HepG2 (cell line): ENCODE measurements around the gene VCAN. TPM values are rescaled to one million over a fixed set of nuclear protein-coding genes. Genes with fewer than 3 reads are reported as not detected.

Source experiments
- ATAC-seq: fragments of 200-7000 bp; cut with Tn5 transposase; 3 replicates; pipeline ENCODE4 v1.9.1; 2020; ENCODE audit warnings: mild to moderate bottlenecking, moderate library complexity
- BruUV-seq: library from RNA; stranded (reverse); fragments of 400-500 nt; replicated peaks from 2 replicates; lab custom pipeline; 2021; lab: Mats Ljungman, UMichigan
- CTCF ChIA-PET: fragments of 300-600 bp; formaldehyde crosslinking; extraction: SDS; loops from one replicate; lab custom pipeline; 2021; ENCODE audit warnings: low total read pairs, inconsistent platforms, low intra/inter-chr PET ratio; lab: Yijun Ruan, JAX
- POLR2A ChIA-PET: fragments of 350-600 bp; sonication (Branson Sonifier 250); formaldehyde crosslinking; loops from one replicate; lab custom pipeline; 2020; ENCODE audit warnings: antibody characterized with exemption, inconsistent platforms; lab: Yijun Ruan, JAX
- DNase-seq: peaks from one replicate; pipeline ENCODE4 v3.0.0-alpha.2; 2015; ENCODE audit warnings: low spot score
- FAIRE-seq: peaks from 3 replicates; lab custom pipeline; 2011; peaks lifted over from hg19 to GRCh38; lab: Jason Lieb, UNC
- H2AFZ ChIP-seq: one replicate; pipeline ENCODE4 v1.6.1; 2011; ENCODE audit warnings: low read length, inconsistent platforms
- H3K27ac ChIP-seq: fragments of 300-600 bp; 3 replicates; pipeline ENCODE4 v1.8.0; 2011; ENCODE audit warnings: mixed run types, mild to moderate bottlenecking, mixed read lengths, low read length, inconsistent platforms; ENCODE audit not compliant: insufficient read depth; ENCODE audit errors: extremely low read length
- H3K27me3 ChIP-seq, 2 experiments: fragments of 200-600 bp in 1 of 2; 2 replicates in 1 of 2; 3 replicates in 1 of 2; pipeline versions ENCODE4 v1.6.0 to v1.8.0; 2011; ENCODE audit warnings: low read length in 2 of 2, mild to moderate bottlenecking in 2 of 2, moderate library complexity in 2 of 2, inconsistent platforms in 1 of 2; ENCODE audit not compliant: insufficient read depth in 2 of 2, control insufficient read depth in 1 of 2
- H3K36me3 ChIP-seq, 2 experiments: fragments of 200-600 bp in 1 of 2; replicated peaks in 1 of 2; 2 replicates in 1 of 2; 3 replicates in 1 of 2; pipeline versions ENCODE4 v1.5.1 to v1.8.0; 2011; ENCODE audit warnings: low read length in 2 of 2, inconsistent platforms in 1 of 2; ENCODE audit not compliant: insufficient read depth in 2 of 2, control insufficient read depth in 1 of 2
- H3K4me1 ChIP-seq: 2 replicates; pipeline ENCODE4 v1.5.1; 2012; ENCODE audit warnings: low read length, inconsistent platforms; ENCODE audit not compliant: insufficient read depth
- H3K4me2 ChIP-seq: 2 replicates; pipeline ENCODE4 v1.6.0; 2011; ENCODE audit warnings: low read depth, low read length, inconsistent platforms
- H3K4me3 ChIP-seq, 3 experiments: fragments of 200-600 bp in 1 of 3; sonication (generic), shearing (Covaris generic) in 1 of 3; replicated peaks in 1 of 3; 2 replicates each; pipeline ENCODE4 v1.5.1; 2011 to 2016; ENCODE audit warnings: low read length in 3 of 3, inconsistent platforms in 2 of 3, low read depth in 2 of 3, mild to moderate bottlenecking in 2 of 3, control low read depth in 1 of 3, mixed read lengths in 1 of 3; ENCODE audit not compliant: insufficient read depth in 1 of 3
- H3K79me2 ChIP-seq: one replicate; pipeline ENCODE4 v1.6.1; 2011; ENCODE audit warnings: low read length, inconsistent platforms; ENCODE audit not compliant: insufficient read depth
- H3K9ac ChIP-seq: 2 replicates; pipeline ENCODE4 v1.6.0; 2011; ENCODE audit warnings: mild to moderate bottlenecking, low read depth, low read length, inconsistent platforms; ENCODE audit not compliant: insufficient read depth
- H3K9me3 ChIP-seq: 2 replicates; pipeline ENCODE4 v1.5.1; 2012; ENCODE audit warnings: mild to moderate bottlenecking, low read length
- H4K20me1 ChIP-seq: 2 replicates; pipeline ENCODE4 v1.6.0; 2011; ENCODE audit warnings: inconsistent platforms, mild to moderate bottlenecking, low read length, moderate library complexity; ENCODE audit not compliant: insufficient read depth
- ARNTL ChIP-seq: sonication (generic); formaldehyde crosslinking; IDR thresholded peaks from 2 replicates; pipeline ENCODE4 v1.4.0; 2020; ENCODE audit warnings: mild to moderate bottlenecking, missing genetic modification reagents
- ELK4 ChIP-seq: sonication (generic); formaldehyde crosslinking; IDR thresholded peaks from 2 replicates; pipeline ENCODE4 v1.9.0; 2021; ENCODE audit warnings: missing genetic modification reagents, borderline replicate concordance
- HOXA5 ChIP-seq: sonication (generic); formaldehyde crosslinking; IDR thresholded peaks from 2 replicates; pipeline ENCODE4 v1.4.0; 2020; ENCODE audit warnings: missing genetic modification reagents
- KAT7 ChIP-seq: IDR thresholded peaks from 2 replicates; pipeline ENCODE4 v1.6.1; 2018; ENCODE audit warnings: borderline replicate concordance, missing compliant biosample characterization
- MEF2D ChIP-seq: sonication (generic); formaldehyde crosslinking; IDR thresholded peaks from 2 replicates; pipeline ENCODE4 v1.5.1; 2020; ENCODE audit warnings: mild to moderate bottlenecking, missing genetic modification reagents
- RXRA ChIP-seq: sonication (generic); formaldehyde crosslinking; IDR thresholded peaks from 2 replicates; pipeline ENCODE4 v1.5.1; 2020; ENCODE audit warnings: missing genetic modification reagents
- SNRNP70 ChIP-seq: fragments of 200-400 bp; formaldehyde crosslinking; IDR thresholded peaks from 2 replicates; pipeline ENCODE4 v1.6.1; 2017; ENCODE audit warnings: mild to moderate bottlenecking, low read depth, low read length, moderate library complexity
- TFAP4 ChIP-seq: sonication (generic); IDR thresholded peaks from 2 replicates; pipeline ENCODE4 v1.6.1; 2016; ENCODE audit warnings: low read depth, borderline replicate concordance
- UBTF ChIP-seq: sonication (generic); formaldehyde crosslinking; IDR thresholded peaks from 2 replicates; pipeline ENCODE4 v1.4.0; 2020; ENCODE audit warnings: mild to moderate bottlenecking, missing genetic modification reagents
- ZBTB21 ChIP-seq: sonication (generic); formaldehyde crosslinking; IDR thresholded peaks from 2 replicates; pipeline ENCODE4 v1.4.0; 2020; ENCODE audit warnings: missing genetic modification reagents
- ZIK1 ChIP-seq: sonication (generic); formaldehyde crosslinking; IDR thresholded peaks from 2 replicates; pipeline ENCODE4 v1.5.0; 2020; ENCODE audit warnings: mild to moderate bottlenecking, low read depth, missing genetic modification reagents, borderline replicate concordance
- ZNF3 ChIP-seq: IDR thresholded peaks from 2 replicates; pipeline ENCODE4 v1.7.0; 2017; ENCODE audit warnings: inconsistent platforms
- ZNF781 ChIP-seq: sonication (generic); formaldehyde crosslinking; IDR thresholded peaks from 2 replicates; pipeline ENCODE4 v1.5.1; 2020; ENCODE audit warnings: borderline replicate concordance, mild to moderate bottlenecking, missing genetic modification reagents; ENCODE audit errors: not compliant biosample characterization
- ZNF841 ChIP-seq: sonication (generic); formaldehyde crosslinking; IDR thresholded peaks from 2 replicates; pipeline ENCODE4 v1.8.1; 2023; ENCODE audit warnings: missing genetic modification reagents, borderline replicate concordance
- WGBS: methylation state at CpG from one replicate; pipeline ENCODE4 v1.1.6; 2017; ENCODE audit warnings: low lambda C conversion rate; 5-methylcytosine and 5-hydroxymethylcytosine counted together
- in situ Hi-C: cut with HindIII; loops from 2 replicates; pipeline ENCODE4 v1.10.0; 2017; ENCODE audit warnings: low pct_unique_long_range_greater_than_20kb; ENCODE audit not compliant: extremely low pct_ligation_motif_present
- intact Hi-C: fragments of 100-400 bp; cut with micrococcal nuclease; formaldehyde crosslinking; loops from one replicate; pipeline ENCODE4 v1.10.0; 2022; ENCODE audit not compliant: unreplicated experiment
- polyA plus RNA-seq, 8 experiments: library from polyadenylated mRNA; depleted of rRNA in 3 of 8; stranded (reverse) in 7 of 8; unstranded in 1 of 8; fragments of >200 nt; fragmentation: Illumina TruSeq in 4 of 8; extraction: Trizol in 4 of 8; gene quantifications; 2 replicates each; pipeline versions ENCODE4 v1.2.1 to v1.2.3, GENCODE V29; 2011 to 2016; ENCODE audit warnings: low read depth in 4 of 8, missing spikeins in 1 of 8, mixed read lengths in 1 of 8; ENCODE audit not compliant: insufficient read depth in 1 of 8
- total RNA-seq, 5 experiments: library from RNA; depleted of rRNA; stranded (reverse); fragments of >200 nt; fragmentation: Illumina TruSeq; extraction: Trizol; gene quantifications; 2 replicates each; pipeline ENCODE4 v1.2.3, GENCODE V29; 2016; ENCODE audit warnings: low read depth in 1 of 5

Gene VCAN
- total and polyA plus RNA-seq, 2 of the 13 experiments (the other 11 are each of a cell fraction or from before 2014, with no cell fraction given), result 1.2 to 3.5 TPM

- TF ChIP-seq ZNF841, result no peak
- no peak for TF ChIP-seq ZNF781 (CRISPR knock-in tag)
- TF ChIP-seq ARNTL, result no peak
- TF ChIP-seq TFAP4, result no peak
- TF ChIP-seq ZIK1 (CRISPR knock-in tag), result no peak
- no peak for TF ChIP-seq SNRNP70
- no peak for TF ChIP-seq KAT7 (CRISPR knock-in tag)
- TF ChIP-seq UBTF (CRISPR knock-in tag), result no peak
- no peak for TF ChIP-seq RXRA (CRISPR knock-in tag)
These were observed 99.4 kb downstream of the VCAN start (continued) for GRCh38 chr5:83570916-83571315.

GRCh38 chr5:83572271-83572670, 100.7 kb downstream of the VCAN start:
- Histone ChIP-seq H3K27ac (no peak overlapping the region), H3K9ac (no peak overlapping the region), H3K4me2 (no peak overlapping the region), H3K36me3 (no peaks in the 10 kb centered on the region), H3K79me2 (no peaks in the 10 kb centered on the region), H4K20me1 (no peaks in the 10 kb centered on the region), H2AFZ (no peak overlapping the region), H3K27me3 (no peaks in the 10 kb centered on the region; a peak in 1 of 5 replicates), H3K4me1 (peaks cover 11% of the 10 kb centered on the region), H3K4me3 (no peak overlapping the region), H3K9me3 (no peaks in the 10 kb centered on the region)
- FAIRE-seq (no peak), DNase-seq (no peak), ATAC-seq (no peak)
- ChIA-PET CTCF (no interaction called here), POLR2A (no interaction called here)
- TF ChIP-seq ELK4 (CRISPR knock-in tag) (no peak), MEF2D (CRISPR knock-in tag) (no peak), ZNF3 (no peak), HOXA5 (CRISPR knock-in tag) (no peak), ZBTB21 (CRISPR knock-in tag) (no peak)
- no TSS peak for BruUV-seq
- WGBS, result 55% methylated on average over 5 of the region's 5 CpGs
- in situ Hi-C loops (loop anchor here (25.0 kb wide), 1 partner anchor 485 kb away; the partner anchor contains the start of genes TMEM167A and XRCC4), intact Hi-C loops (no loop called here)
